Mesendoderm (in vitro differentiated cells): ENCODE measurements around the gene CUEDC1.

Source experiments
- DNase-seq: peaks from one replicate; pipeline ENCODE4 v3.0.0; 2013
- H2AK5ac ChIP-seq: 2 replicates; pipeline ENCODE4 v1.6.1; 2013; ENCODE audit warnings: low read length, inconsistent platforms
- H2BK120ac ChIP-seq: 2 replicates; pipeline ENCODE4 v1.6.1; 2013; ENCODE audit warnings: low read depth, mild to moderate bottlenecking, low read length, moderate library complexity, mixed read lengths
- H2BK15ac ChIP-seq: replicated peaks from 2 replicates; pipeline ENCODE4 v1.6.1; 2013; ENCODE audit warnings: low read depth, mild to moderate bottlenecking, moderate library complexity
- H2BK5ac ChIP-seq: 2 replicates; pipeline ENCODE4 v1.6.1; 2013; ENCODE audit warnings: low read length, inconsistent platforms
- H3K18ac ChIP-seq: 2 replicates; pipeline ENCODE4 v1.6.1; 2013; ENCODE audit warnings: mild to moderate bottlenecking, low read length, mixed read lengths
- H3K23ac ChIP-seq: one replicate; pipeline ENCODE4 v1.6.1; 2013; ENCODE audit warnings: low read length
- H3K27ac ChIP-seq: 2 replicates; pipeline ENCODE4 v1.5.1; 2013; ENCODE audit warnings: low read depth, mild to moderate bottlenecking, inconsistent platforms, low read length, moderate library complexity
- H3K27me3 ChIP-seq: 2 replicates; pipeline ENCODE4 v1.6.1; 2013; ENCODE audit warnings: low read length, control low read depth, mild to moderate bottlenecking, inconsistent platforms; ENCODE audit not compliant: insufficient read depth, poor library complexity
- H3K36me3 ChIP-seq: 2 replicates; pipeline ENCODE4 v1.6.1; 2013; ENCODE audit warnings: low read length, inconsistent platforms; ENCODE audit not compliant: control insufficient read depth, insufficient read depth
- H3K4ac ChIP-seq: one replicate; pipeline ENCODE4 v1.6.1; 2013; ENCODE audit warnings: low read depth, mild to moderate bottlenecking, low read length, moderate library complexity
- H3K4me1 ChIP-seq: 2 replicates; pipeline ENCODE4 v1.6.1; 2013; ENCODE audit warnings: low read depth, low read length, inconsistent platforms; ENCODE audit not compliant: control insufficient read depth
- H3K4me2 ChIP-seq: 2 replicates; pipeline ENCODE4 v1.6.1; 2013; ENCODE audit warnings: low read length
- H3K4me3 ChIP-seq: 2 replicates; pipeline ENCODE4 v1.5.1; 2013; ENCODE audit warnings: mild to moderate bottlenecking, low read length
- H3K56ac ChIP-seq: one replicate; pipeline ENCODE4 v1.6.1; 2013; ENCODE audit warnings: low read length
- H3K79me1 ChIP-seq: 2 replicates; pipeline ENCODE4 v1.6.1; 2013; ENCODE audit warnings: low read length, inconsistent platforms
- H3K79me2 ChIP-seq: 2 replicates; pipeline ENCODE4 v1.6.1; 2013; ENCODE audit warnings: mild to moderate bottlenecking, low read length; ENCODE audit not compliant: control insufficient read depth, insufficient read depth
- H3K9ac ChIP-seq: 2 replicates; pipeline ENCODE4 v1.6.1; 2013; ENCODE audit warnings: low read length, inconsistent platforms
- H4K5ac ChIP-seq: one replicate; pipeline ENCODE4 v1.6.1; 2013; ENCODE audit warnings: low read length
- H4K8ac ChIP-seq: one replicate; pipeline ENCODE4 v1.6.1; 2013; ENCODE audit warnings: low read depth, mild to moderate bottlenecking, control low read depth, low read length, moderate library complexity
- WGBS: extraction: QIAGEN DNeasy Blood & Tissue Kit; methylation state at CpG from one replicate; pipeline ENCODE4 v1.1.7; 2013; ENCODE audit warnings: low lambda C conversion rate, missing lambda C conversion rate; ENCODE audit not compliant: insufficient coverage; ENCODE audit errors: extremely low coverage; 5-methylcytosine and 5-hydroxymethylcytosine counted together

Gene CUEDC1

GRCh38 chr17:57862694-57863667, 92.2 kb downstream of the CUEDC1 start:
- no peak overlapping the region for H2BK15ac ChIP-seq
- no peak overlapping the region for H2AK5ac ChIP-seq
- H3K4me3 ChIP-seq: no peak overlapping the region
- H3K4me2 ChIP-seq: no peak overlapping the region
- H3K56ac ChIP-seq: no peak overlapping the region
- H3K23ac ChIP-seq: no peak overlapping the region
- no peaks in the 10 kb centered on the region for H3K27me3 ChIP-seq
- H2BK5ac ChIP-seq: no peak overlapping the region
- DNase-seq: peak; percentile 62
- H3K79me1 ChIP-seq: no peaks in the 10 kb centered on the region
- H3K9ac ChIP-seq: no peak overlapping the region
- WGBS: no CpG with 5 or more reads among the region's 16 CpGs
- no peak overlapping the region for H3K4ac ChIP-seq
- no peak overlapping the region for H4K8ac ChIP-seq
- H4K5ac ChIP-seq: no peak overlapping the region
- no peaks in the 10 kb centered on the region for H3K36me3 ChIP-seq
- peaks cover 6% of the 10 kb centered on the region for H3K4me1 ChIP-seq
- no peak overlapping the region for H3K27ac ChIP-seq
- no peak overlapping the region for H3K18ac ChIP-seq
- no peaks in the 10 kb centered on the region for H3K79me2 ChIP-seq
- H2BK120ac ChIP-seq: no peak overlapping the region

DNA sequence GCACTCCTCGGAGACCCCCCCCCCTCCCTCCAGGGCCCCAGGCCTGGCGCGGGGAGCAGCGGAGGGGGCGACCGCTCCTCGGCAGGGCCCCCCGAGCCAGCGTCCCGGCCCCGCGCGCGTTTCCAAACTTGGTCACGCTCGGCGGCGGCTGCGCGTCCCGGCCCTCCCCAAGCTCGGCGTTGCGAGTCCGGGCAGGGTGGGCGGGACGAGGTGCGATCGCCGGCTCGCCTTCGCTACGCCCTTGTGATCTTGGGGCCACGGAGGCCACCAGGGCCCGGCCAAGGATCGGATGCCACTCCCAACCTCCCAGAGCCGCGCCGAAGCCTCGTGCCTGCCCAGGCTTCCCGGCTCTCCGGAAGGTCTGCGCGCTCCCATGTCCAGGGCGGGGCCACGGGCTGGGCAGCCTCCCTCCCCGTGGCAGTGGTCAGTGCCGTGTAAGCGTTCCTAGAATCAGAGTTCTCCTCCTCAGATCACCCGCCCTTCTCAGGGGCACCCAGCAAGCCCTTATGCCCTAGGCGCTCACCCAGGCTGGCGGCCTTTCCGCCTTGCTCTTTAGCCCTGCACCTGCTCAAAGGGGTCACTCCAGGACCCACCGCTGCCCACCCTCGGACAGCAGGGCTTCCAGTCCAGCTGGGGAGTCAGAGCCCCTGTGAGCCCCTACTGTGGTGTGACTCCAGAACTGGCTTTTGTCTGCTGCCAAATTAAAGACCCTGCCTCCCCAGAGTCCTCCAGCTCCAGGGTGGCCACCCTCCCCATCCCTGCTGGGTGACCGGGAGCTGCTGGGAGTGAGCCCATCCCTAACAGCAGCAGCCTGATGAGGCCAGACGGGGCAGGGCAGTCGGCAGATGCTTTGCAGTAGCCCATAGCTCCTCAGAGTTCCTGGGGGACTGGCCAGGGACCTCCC, 93.2 kb downstream of the CUEDC1 start:
- H2BK15ac ChIP-seq: no peak overlapping the region
- peak overlapping the region; percentile 75 for H3K4me2 ChIP-seq
- H3K18ac ChIP-seq: peak overlapping the region; percentile 28
- peak overlapping the region; percentile 69 for H4K8ac ChIP-seq
- H3K4ac ChIP-seq: peak overlapping the region; percentile 25
- WGBS: no CpG with 5 or more reads among the region's 58 CpGs
- H3K79me2 ChIP-seq: no peaks in the 10 kb centered on the region
- peaks cover 4% of the 10 kb centered on the region for H3K4me1 ChIP-seq
- no peaks in the 10 kb centered on the region for H3K36me3 ChIP-seq
- H3K4me3 ChIP-seq: no peak overlapping the region
- peak overlapping the region; percentile 84 for H3K56ac ChIP-seq
- DNase-seq: no peak
- H3K23ac ChIP-seq: no peak overlapping the region
- H3K9ac ChIP-seq: peak overlapping the region; percentile 56
- H2BK5ac ChIP-seq: no peak overlapping the region
- no peaks in the 10 kb centered on the region for H3K27me3 ChIP-seq
- no peaks in the 10 kb centered on the region for H3K79me1 ChIP-seq
- H2AK5ac ChIP-seq: no peak overlapping the region
- H4K5ac ChIP-seq: no peak overlapping the region
- no peak overlapping the region for H2BK120ac ChIP-seq
- H3K27ac ChIP-seq: peak overlapping the region; percentile 70

- Histone ChIP-seq H3K23ac (no peak overlapping the region), H3K4me3 (peak overlapping the region; percentile 6), H2BK120ac (no peak overlapping the region), H2BK15ac (no peak overlapping the region), H3K4ac (no peak overlapping the region), H3K27me3 (no peaks in the 10 kb centered on the region), H3K79me2 (no peaks in the 10 kb centered on the region), H3K4me2 (peak overlapping the region; percentile 75), H3K9ac (peak overlapping the region; percentile 56), H2BK5ac (no peak overlapping the region), H3K18ac (peak overlapping the region; percentile 28), H3K27ac (peak overlapping the region; percentile 70), H4K5ac (no peak overlapping the region), H4K8ac (no peak overlapping the region), H3K56ac (peak overlapping the region; percentile 84), H2AK5ac (no peak overlapping the region), H3K4me1 (peaks cover 4% of the 10 kb centered on the region), H3K79me1 (no peaks in the 10 kb centered on the region), H3K36me3 (no peaks in the 10 kb centered on the region)
- WGBS: no CpG with 5 or more reads among the region's 34 CpGs
- DNase-seq: peak; percentile 85
These were observed 94.0 kb downstream of the CUEDC1 start for GRCh38 chr17:57861000-57861789.

- Histone ChIP-seq H4K8ac (no peak overlapping the region), H3K23ac (no peak overlapping the region), H2BK15ac (no peak overlapping the region), H3K4me1 (peaks cover 4% of the 10 kb centered on the region), H3K27ac (peak overlapping the region; percentile 7), H3K79me1 (no peaks in the 10 kb centered on the region), H3K4me3 (no peak overlapping the region), H3K27me3 (no peaks in the 10 kb centered on the region), H2BK5ac (no peak overlapping the region), H4K5ac (no peak overlapping the region), H2AK5ac (no peak overlapping the region), H3K4ac (no peak overlapping the region), H2BK120ac (peak overlapping the region; percentile 2), H3K4me2 (no peak overlapping the region), H3K56ac (peak overlapping the region; percentile 84), H3K9ac (no peak overlapping the region), H3K18ac (peak overlapping the region; percentile 1), H3K36me3 (no peaks in the 10 kb centered on the region), H3K79me2 (no peaks in the 10 kb centered on the region)
- no CpG with 5 or more reads among the region's 6 CpGs for whole genome bisulfite sequencing
- no peak for DNase-seq
These were observed 94.7 kb downstream of the CUEDC1 start for GRCh38 chr17:57860414-57860999.
